ENCODE results near the gene BMF.
A peak's percentile ranks its signal among the peaks of the same experiment; 100 is the strongest.
"Not testable (repeated sequence)": the region's sequence is repeated elsewhere in the genome, so short reads cannot be mapped to it uniquely, and the experiment has no call there.

Gene BMF

DNA sequence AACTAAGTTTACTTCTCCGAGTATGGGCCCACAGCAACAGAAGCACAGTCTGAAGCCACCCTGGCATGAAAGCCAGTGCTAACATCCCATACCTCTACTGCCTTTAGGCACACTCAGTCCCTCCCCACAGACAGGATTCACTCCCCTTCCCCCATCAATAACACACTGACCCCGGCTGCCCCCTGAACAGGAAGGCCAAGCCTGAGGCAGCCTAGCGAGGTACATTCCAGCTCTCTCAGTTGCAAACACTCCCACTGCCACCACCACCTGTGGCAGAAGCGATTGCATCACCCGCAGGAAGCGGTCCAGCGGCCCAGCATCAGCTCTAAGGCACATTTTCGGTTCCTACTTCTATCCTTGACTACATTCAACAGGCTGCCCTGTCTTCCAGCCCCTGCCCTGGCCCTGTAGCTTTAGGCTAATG, 7.0 kb upstream of the BMF start:
- Histone ChIP-seq H3K4me1 (ENCODE audit: insufficient read depth, low read length) (peaks cover 7% of the 10 kb centered on the region; the same call in 1 of the 2 replicates), H3K9me3 (ENCODE audit: control insufficient read depth, insufficient read depth, low read length) (no peaks in the 10 kb centered on the region), H3K36me3 (ENCODE audit: insufficient read depth, low read length) (no peaks in the 10 kb centered on the region), H3K9ac (ENCODE audit: low read depth, low read length) (no peak overlapping the region)

DNA sequence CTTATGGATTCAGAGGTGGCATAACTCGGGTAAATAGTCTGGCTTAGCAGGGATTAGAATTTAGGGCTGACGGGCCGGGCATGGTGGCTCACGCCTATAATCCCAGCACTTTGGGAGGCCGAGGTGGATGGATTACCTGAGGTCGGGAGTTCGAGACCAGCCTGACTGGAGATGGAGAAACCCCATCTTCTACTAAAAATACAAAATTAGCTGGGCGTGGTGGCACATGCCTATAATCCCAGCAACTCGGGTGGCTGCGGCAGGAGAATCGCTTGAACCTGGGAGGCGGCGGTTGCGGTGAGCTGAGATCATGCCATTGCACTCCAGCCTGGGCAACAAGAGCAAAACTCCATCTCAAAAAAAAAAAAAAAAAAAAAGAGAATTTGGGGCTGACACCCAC, 6.4 kb upstream of the BMF start:
- not testable (repeated sequence) for H3K9ac ChIP-seq (ENCODE audit: low read depth, low read length); H3K4me1 ChIP-seq (ENCODE audit: insufficient read depth, low read length); H3K36me3 ChIP-seq (ENCODE audit: insufficient read depth, low read length); H3K9me3 ChIP-seq (ENCODE audit: control insufficient read depth, insufficient read depth, low read length)

- Histone ChIP-seq H3K36me3 (ENCODE audit: insufficient read depth, low read length) (no peaks in the 10 kb centered on the region), H3K9me3 (ENCODE audit: control insufficient read depth, insufficient read depth, low read length) (no peaks in the 10 kb centered on the region), H3K9ac (ENCODE audit: low read depth, low read length) (no peak overlapping the region), H3K4me1 (ENCODE audit: insufficient read depth, low read length) (peaks cover 7% of the 10 kb centered on the region; the same call in 1 of the 2 replicates)
Observed at GRCh38 chr15:40114218-40114617, 5.5 kb upstream of the BMF start.

GRCh38 chr15:40112789-40113188, 4.1 kb upstream of the BMF start:
- no peaks in the 10 kb centered on the region for H3K36me3 ChIP-seq (ENCODE audit: insufficient read depth, low read length)
- no peaks in the 10 kb centered on the region for H3K9me3 ChIP-seq (ENCODE audit: control insufficient read depth, insufficient read depth, low read length)
- peaks cover 7% of the 10 kb centered on the region; the same call in 1 of the 2 replicates for H3K4me1 ChIP-seq (ENCODE audit: insufficient read depth, low read length)
- H3K9ac ChIP-seq (ENCODE audit: low read depth, low read length) = no peak overlapping the region

- no peaks in the 10 kb centered on the region for H3K36me3 ChIP-seq (ENCODE audit: insufficient read depth, low read length)
- no peak overlapping the region for H3K9ac ChIP-seq (ENCODE audit: low read depth, low read length)
- peaks cover 14% of the 10 kb centered on the region; the same call in 1 of the 2 replicates for H3K4me1 ChIP-seq (ENCODE audit: insufficient read depth, low read length)
- no peaks in the 10 kb centered on the region for H3K9me3 ChIP-seq (ENCODE audit: control insufficient read depth, insufficient read depth, low read length)
Observed at GRCh38 chr15:40111888-40112287, 3.2 kb upstream of the BMF start.

GRCh38 chr15:40110866-40111550, 2.3 kb upstream of the BMF start:
- Histone ChIP-seq H3K9me3 (ENCODE audit: control insufficient read depth, insufficient read depth, low read length) (no peaks in the 10 kb centered on the region), H3K4me1 (ENCODE audit: insufficient read depth, low read length) (peaks cover 21% of the 10 kb centered on the region), H3K36me3 (ENCODE audit: insufficient read depth, low read length) (no peaks in the 10 kb centered on the region), H3K9ac (ENCODE audit: low read depth, low read length) (no peak overlapping the region)

GRCh38 chr15:40108061-40108854, 421 bp downstream of the BMF start:
- Histone ChIP-seq H3K4me1 (ENCODE audit: insufficient read depth, low read length) (peaks cover 39% of the 10 kb centered on the region), H3K9me3 (ENCODE audit: control insufficient read depth, insufficient read depth, low read length) (no peaks in the 10 kb centered on the region), H3K9ac (ENCODE audit: low read depth, low read length) (peak overlapping the region; percentile 86), H3K36me3 (ENCODE audit: insufficient read depth, low read length) (no peaks in the 10 kb centered on the region)

DNA sequence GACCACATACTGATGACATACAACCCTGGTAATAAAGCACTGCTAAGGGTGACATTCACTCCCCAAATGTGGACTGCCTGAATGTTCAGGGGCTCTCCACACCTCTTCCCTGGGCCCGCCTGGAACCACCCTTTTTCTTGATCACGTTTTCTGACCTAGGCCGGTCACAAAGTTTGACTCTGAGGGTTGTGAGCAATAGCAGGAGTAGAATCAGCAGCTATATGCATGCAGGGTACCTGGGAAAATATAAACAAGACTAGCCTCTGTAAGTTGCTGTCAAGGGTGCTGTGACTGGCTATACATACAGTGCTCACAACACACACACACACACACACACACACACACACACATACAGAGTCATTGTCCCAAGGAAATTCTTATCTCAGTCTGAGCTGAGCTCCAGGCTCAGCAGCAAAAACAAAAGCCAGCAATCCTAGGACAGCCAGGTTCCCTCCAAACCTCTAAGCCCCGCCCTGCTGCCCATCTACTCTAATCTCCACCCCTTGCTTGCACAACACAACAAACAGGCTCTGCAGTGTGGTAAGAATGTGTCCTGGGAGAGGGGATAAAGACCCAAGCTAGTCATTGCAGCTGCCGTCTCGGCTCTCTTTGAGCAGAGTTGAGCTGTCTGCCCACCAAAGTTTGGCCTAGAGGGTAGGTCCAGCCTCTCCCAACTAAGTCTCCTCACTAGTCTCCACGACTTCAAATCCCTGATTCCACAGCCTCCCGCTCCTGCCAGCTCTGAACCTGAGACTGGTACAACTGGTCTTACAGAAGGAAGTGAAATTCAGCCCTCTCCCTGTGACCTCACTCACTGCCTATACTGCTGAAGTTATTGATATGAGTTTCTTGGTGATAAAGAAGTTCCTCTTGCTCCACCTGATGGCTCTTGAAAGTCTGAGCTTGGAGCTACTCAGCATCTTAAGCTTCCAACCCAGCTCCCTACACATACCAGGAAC, 2.2 kb downstream of the BMF start:
- Histone ChIP-seq H3K4me1 (ENCODE audit: insufficient read depth, low read length) (peaks cover 47% of the 10 kb centered on the region), H3K9me3 (ENCODE audit: control insufficient read depth, insufficient read depth, low read length) (no peaks in the 10 kb centered on the region), H3K9ac (ENCODE audit: low read depth, low read length) (no peak overlapping the region), H3K36me3 (ENCODE audit: insufficient read depth, low read length) (no peaks in the 10 kb centered on the region)

DNA sequence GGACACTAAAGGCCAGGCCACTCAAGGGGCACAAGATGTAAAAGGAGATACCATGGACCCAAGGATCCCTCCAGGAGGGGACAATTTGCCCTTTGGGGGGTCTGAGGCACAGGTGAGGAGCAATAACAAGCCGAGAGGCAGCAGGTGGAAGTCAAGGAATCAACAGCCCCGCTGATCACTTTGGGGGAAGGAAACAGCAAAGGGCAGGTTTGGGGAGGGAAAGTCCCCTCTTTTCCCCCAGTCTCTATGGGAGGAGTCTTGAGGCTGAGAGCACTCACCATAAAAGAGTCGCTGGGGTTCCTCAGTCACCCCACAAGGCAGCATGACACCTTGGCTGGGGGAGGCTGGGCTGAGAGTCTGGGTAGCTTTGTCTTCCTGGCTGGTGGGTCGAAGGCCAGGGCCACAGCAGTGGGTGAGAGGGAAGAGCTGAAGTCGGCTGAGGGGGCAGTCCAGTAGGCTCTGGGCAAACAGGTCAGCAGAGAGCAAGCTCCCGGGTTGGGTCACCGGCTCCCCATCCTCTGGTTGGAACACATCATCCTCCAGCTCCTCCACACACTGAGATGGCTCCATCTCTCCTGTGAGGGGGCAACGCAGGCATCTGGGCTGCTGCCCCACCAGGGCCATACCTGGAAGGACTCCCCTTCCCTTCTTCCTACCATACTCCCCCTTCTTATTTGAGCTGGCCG, 3.0 kb downstream of the BMF start:
- H3K9me3 ChIP-seq (ENCODE audit: control insufficient read depth, insufficient read depth, low read length) = no peaks in the 10 kb centered on the region
- no peak overlapping the region for H3K9ac ChIP-seq (ENCODE audit: low read depth, low read length)
- peaks cover 49% of the 10 kb centered on the region for H3K4me1 ChIP-seq (ENCODE audit: insufficient read depth, low read length)
- no peaks in the 10 kb centered on the region for H3K36me3 ChIP-seq (ENCODE audit: insufficient read depth, low read length)

DNA sequence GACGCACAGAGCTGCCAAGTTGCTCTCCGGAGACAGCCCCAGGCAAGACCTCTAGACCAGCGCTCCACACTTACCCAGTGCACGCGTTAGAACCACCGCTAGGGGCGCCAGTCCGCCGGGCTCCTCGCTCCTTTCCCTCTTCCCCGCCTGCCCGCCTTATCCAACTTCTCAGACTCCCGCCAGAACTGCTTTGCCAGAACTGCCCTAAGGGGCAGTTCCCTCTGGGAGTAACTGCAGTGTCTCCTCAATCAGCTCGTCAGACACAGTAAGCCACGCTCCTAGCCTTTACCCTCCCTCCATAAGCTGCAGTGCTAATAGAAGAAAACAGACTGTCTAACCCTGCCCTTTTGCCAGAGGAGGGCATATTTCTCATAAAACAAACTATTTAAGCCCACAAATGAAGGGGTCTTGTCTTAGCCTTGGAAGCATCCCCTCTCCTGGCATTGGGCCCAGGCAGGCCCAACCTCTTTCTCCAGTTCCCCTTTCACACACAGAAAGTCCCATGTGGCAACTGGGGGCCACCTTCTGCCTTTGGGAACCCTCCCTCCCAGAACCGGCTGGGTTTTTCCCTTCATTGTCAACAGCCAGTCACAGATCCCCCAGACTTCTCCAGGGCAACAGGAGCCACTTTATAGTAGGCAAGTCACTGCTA, 3.7 kb downstream of the BMF start:
- Histone ChIP-seq H3K9ac (ENCODE audit: low read depth, low read length) (no peak overlapping the region), H3K4me1 (ENCODE audit: insufficient read depth, low read length) (peaks cover 55% of the 10 kb centered on the region), H3K9me3 (ENCODE audit: control insufficient read depth, insufficient read depth, low read length) (no peaks in the 10 kb centered on the region), H3K36me3 (ENCODE audit: insufficient read depth, low read length) (no peaks in the 10 kb centered on the region)

DNA sequence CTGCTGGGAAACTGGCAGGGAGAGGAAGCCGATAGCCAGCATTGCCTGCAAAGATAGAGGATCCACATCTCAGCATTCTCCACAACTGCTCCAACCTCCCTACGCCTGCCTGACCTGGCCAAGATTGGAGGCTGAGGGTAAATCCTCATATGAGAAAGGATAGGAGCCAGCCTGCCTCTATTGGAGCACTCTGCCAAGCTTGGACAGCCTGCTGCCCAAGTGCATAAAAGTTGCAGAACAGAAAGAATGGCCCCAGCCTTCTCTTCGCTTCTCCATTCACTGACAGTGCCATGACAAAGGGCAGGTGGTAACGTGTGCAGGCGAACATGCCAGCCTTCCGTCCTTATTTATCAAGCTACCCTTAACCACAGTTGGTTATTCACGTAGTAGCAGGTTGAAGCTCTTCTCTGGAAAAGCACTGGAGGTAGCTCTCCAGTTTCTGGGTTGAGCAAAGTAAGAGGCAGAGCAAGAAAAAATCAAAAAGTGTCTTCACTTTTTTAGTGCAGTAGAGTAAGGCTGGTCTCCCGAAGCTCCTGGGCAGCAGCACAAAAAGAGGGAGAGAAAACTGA, 4.3 kb downstream of the BMF start:
- Histone ChIP-seq H3K36me3 (ENCODE audit: insufficient read depth, low read length) (no peaks in the 10 kb centered on the region), H3K9ac (ENCODE audit: low read depth, low read length) (no peak overlapping the region), H3K9me3 (ENCODE audit: control insufficient read depth, insufficient read depth, low read length) (no peaks in the 10 kb centered on the region), H3K4me1 (ENCODE audit: insufficient read depth, low read length) (peaks cover 59% of the 10 kb centered on the region)

- Histone ChIP-seq H3K36me3 (ENCODE audit: insufficient read depth, low read length) (no peaks in the 10 kb centered on the region), H3K4me1 (ENCODE audit: insufficient read depth, low read length) (peaks cover 64% of the 10 kb centered on the region), H3K9ac (ENCODE audit: low read depth, low read length) (no peak overlapping the region), H3K9me3 (ENCODE audit: control insufficient read depth, insufficient read depth, low read length) (no peaks in the 10 kb centered on the region)
Observed at GRCh38 chr15:40103864-40104271, 4.8 kb downstream of the BMF start.

All from ES-I3 (cell line).